Skeletal muscle satellite cell (primary cell): Measurements from ENCODE around the gene SERPINB3.

Experiments
- H3K27me3 ChIP-seq: 2 replicates; pipeline ENCODE4 v1.7.0; 2013; ENCODE audit warnings: low read length; ENCODE audit not compliant: control insufficient read depth, insufficient read depth
- H3K36me3 ChIP-seq: 2 replicates; pipeline ENCODE4 v1.7.0; 2013; ENCODE audit warnings: mild to moderate bottlenecking, control low read depth, low read length; ENCODE audit not compliant: insufficient read depth
- H3K4me1 ChIP-seq: 2 replicates; pipeline ENCODE4 v1.7.0; 2013; ENCODE audit warnings: low read length; ENCODE audit not compliant: control insufficient read depth, insufficient read depth
- H3K4me2 ChIP-seq: 2 replicates; pipeline ENCODE4 v1.7.0; 2013; ENCODE audit warnings: mild to moderate bottlenecking, low read length
- H3K4me3 ChIP-seq: 2 replicates; pipeline ENCODE4 v1.7.0; 2013; ENCODE audit warnings: low read length
- H3K9ac ChIP-seq: 2 replicates; pipeline ENCODE4 v1.7.0; 2013; ENCODE audit warnings: mild to moderate bottlenecking, low read depth, low read length, moderate library complexity
- H3K9me3 ChIP-seq: replicated peaks from 2 replicates; pipeline ENCODE4 v1.7.0; 2013; ENCODE audit warnings: mild to moderate bottlenecking, control low read depth, low read length

SERPINB3 gene

GRCh38 chr18:63606526-63606925, 55.2 kb downstream of the SERPINB3 start:
- Histone ChIP-seq H3K27me3 (no peaks in the 10 kb centered on the region), H3K4me1 (no peaks in the 10 kb centered on the region), H3K9me3 (no peaks in the 10 kb centered on the region), H3K9ac (no peak overlapping the region), H3K4me3 (no peak overlapping the region), H3K36me3 (no peaks in the 10 kb centered on the region), H3K4me2 (no peak overlapping the region)
